Mucosa of descending colon (tissue), 3 donors: ENCODE measurements around the gene PXN. TPM values are rescaled to one million over a fixed set of nuclear protein-coding genes. Genes with fewer than 3 reads are reported as not detected.

Experiments
- ATAC-seq: fragments of 200-7000 bp; cut with Tn5 transposase; one replicate; pipeline ENCODE4 v1.9.1; 2020; ENCODE audit warnings: mild to moderate bottlenecking, moderate library complexity
- DNase-seq, 3 donors: peaks; one replicate each; pipeline ENCODE4 v3.0.0-alpha.2; 2020
- H3K36me3 ChIP-seq: fragments of 200-600 bp; one replicate; pipeline ENCODE4 v1.8.0; 2021; ENCODE audit warnings: low read depth, mild to moderate bottlenecking
- H3K4me1 ChIP-seq: fragments of 200-600 bp; one replicate; pipeline ENCODE4 v1.8.0; 2021; ENCODE audit warnings: low read depth, mild to moderate bottlenecking
- H3K4me3 ChIP-seq: fragments of 200-600 bp; one replicate; pipeline ENCODE4 v1.8.0; 2021; ENCODE audit warnings: mild to moderate bottlenecking
- H3K9me3 ChIP-seq: fragments of 200-600 bp; one replicate; pipeline ENCODE4 v1.8.0; 2021; ENCODE audit warnings: mild to moderate bottlenecking
- intact Hi-C, 2 donors: fragments of 100-400 bp; cut with DNase I in 1 of 2; cut with micrococcal nuclease in 1 of 2; formaldehyde crosslinking; loops; one replicate each; pipeline versions ENCODE4 v1.11.0 to v1.11.1; 2022; cut with DNase I, micrococcal nuclease
- total RNA-seq, 3 donors: library from RNA; stranded (reverse); fragmentation: NEBNext Ultra II Directional in 2 of 3; extraction: Animal tissue kit (Norgen Biotek cat#: 25700) in 2 of 3; gene quantifications; one replicate each; pipeline versions ENCODE4 v1.2.1 to v1.2.4, GENCODE V29; 2021 to 2023
- TF ChIP-seq, protein P1 (sequence below): fragments of 200-600 bp; IDR thresholded peaks from one replicate; pipeline ENCODE4 v1.8.0; 2022; ENCODE audit warnings: antibody characterized with exemption, mild to moderate bottlenecking
- donor health status: DM: no; HTN: no; CAD: no; lungs with moderate emphysema.
- donor health status: DM: no; HTN: no; CAD: no.
- donor health status: DM: no; HTN: yes; CAD: no.

Gene PXN
- total RNA-seq, 3 donors from 2014 or later = 117 to 167 (median 146) TPM

DNA sequence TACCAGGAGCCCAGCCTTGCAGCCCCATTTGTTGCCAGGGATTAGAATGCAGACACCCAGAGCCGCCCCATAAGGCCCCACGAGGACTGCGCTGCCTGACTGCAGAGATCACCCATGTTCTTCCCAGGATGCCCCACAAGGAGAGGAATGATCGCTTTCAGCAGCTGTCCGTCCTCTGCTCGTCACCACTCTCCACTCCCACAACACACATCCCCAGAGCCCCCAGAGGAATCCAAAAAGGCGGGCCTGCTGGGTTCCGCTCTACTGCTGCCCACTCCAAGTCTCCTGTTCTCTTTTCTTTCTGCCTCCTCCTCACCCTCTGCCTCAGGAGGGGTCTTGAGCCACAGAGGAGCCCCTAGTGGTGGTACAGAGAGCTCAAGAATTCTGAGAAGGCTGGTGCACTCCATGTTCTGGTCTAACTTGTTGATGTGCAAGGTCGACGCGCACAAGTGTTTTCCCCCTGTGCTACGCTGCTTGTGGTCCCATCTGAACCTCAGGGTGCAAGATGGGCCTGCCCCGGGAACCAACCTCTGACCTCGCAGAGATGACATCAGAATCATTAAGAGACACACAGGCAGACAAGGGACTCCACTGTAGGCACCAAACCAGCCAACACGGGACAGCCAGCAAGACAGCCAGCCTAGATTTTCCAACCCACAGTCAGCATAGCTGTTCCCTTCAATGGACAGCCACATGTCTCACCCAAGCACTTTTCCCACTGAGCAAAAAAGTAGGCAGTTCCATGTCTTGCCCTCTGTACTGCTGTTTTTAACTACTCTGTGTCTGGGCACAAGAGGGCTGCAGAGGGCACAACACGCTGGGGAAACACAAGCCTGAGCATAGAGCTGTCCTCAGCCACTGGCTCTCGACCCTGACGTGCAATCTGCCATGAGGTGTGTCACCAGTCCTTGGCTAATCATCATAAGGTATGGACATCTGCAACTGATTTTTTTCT, 29.9 kb downstream of the PXN start:
- Histone ChIP-seq H3K9me3 (no peaks in the 10 kb centered on the region), H3K36me3 (no peaks in the 10 kb centered on the region), H3K4me1 (peaks cover 59% of the 10 kb centered on the region), H3K4me3 (no peak overlapping the region)
- TF ChIP-seq, protein P1, sequence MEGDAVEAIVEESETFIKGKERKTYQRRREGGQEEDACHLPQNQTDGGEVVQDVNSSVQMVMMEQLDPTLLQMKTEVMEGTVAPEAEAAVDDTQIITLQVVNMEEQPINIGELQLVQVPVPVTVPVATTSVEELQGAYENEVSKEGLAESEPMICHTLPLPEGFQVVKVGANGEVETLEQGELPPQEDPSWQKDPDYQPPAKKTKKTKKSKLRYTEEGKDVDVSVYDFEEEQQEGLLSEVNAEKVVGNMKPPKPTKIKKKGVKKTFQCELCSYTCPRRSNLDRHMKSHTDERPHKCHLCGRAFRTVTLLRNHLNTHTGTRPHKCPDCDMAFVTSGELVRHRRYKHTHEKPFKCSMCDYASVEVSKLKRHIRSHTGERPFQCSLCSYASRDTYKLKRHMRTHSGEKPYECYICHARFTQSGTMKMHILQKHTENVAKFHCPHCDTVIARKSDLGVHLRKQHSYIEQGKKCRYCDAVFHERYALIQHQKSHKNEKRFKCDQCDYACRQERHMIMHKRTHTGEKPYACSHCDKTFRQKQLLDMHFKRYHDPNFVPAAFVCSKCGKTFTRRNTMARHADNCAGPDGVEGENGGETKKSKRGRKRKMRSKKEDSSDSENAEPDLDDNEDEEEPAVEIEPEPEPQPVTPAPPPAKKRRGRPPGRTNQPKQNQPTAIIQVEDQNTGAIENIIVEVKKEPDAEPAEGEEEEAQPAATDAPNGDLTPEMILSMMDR = no peak
- ATAC-seq (no peak), DNase-seq (no peak)
- intact Hi-C loops = no loop called here

DNA sequence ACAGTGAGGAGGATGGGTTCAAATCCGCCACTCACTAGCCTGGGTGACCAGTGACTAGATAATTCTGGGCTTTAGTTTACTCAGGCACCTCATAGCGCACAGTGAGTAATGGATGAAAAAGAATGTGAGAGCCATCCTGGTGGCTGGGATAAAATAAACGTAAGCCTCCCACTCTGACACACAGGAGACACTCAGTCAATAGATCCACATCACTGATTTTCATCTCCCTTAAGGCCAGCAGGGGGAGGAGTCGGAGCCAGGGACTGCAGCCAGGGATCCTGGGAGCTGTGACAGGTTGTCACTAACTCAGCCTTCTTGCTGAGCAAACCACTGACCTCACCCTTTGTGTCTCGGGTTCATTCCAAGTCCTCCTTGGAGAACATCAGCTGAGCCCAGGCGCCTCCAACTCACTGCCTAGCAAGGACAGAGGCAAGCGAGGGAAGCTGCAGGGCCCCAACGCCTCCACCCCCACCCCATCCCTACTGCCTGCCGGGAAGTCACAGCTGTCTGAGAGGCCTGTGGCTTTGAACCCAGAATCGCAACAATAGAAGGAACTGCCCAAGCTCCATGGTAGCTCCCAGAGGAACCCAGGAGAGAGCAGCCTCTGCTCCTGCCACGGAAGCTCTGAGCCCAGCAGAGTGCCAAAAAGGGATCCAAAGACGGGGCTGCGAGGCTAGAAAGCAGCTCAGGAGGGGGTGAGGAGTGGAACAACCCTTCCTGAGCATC, 30.7 kb downstream of the PXN start:
- Histone ChIP-seq H3K36me3 (no peaks in the 10 kb centered on the region), H3K4me1 (peaks cover 64% of the 10 kb centered on the region), H3K4me3 (no peak overlapping the region), H3K9me3 (no peaks in the 10 kb centered on the region)
- TF ChIP-seq, protein P1 = peak; percentile 33
- peak; percentile 74 to 83 (median 81) for DNase-seq
- ATAC-seq = peak; percentile 69
- intact Hi-C loops = no loop called here

DNA sequence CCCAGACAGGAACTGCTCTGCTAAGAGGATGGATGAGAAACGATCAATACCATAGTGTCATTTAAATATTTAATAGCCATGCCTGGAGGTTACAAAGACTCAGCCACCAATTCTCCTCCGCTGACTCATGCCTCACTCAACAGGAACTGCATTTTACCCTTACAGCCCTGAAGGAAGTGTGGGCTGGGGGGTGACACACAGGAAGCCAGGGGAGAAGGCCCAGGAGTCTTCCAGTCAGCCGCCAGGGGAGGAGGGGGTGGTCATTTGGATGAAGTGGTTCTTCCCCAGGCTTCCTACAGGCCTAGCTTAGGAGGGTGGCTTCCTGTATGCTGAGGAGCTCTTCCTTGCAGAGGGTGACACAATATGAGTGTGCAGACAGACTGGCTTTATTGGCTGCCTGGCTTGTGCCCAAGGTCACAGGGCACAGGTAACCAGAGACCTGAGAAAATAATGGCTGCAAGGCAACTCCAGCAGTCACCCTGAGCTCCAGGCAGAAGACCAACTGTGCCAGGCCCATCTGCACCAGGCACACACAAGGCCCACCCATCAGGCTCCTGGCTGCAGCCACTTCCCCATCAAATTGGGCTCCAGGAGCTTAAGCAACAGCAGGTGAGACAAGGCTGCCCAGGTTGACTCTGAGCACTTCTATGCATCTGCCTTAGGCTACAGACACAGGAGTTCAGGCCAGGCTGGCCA, 34.1 kb downstream of the PXN start:
- no peaks in the 10 kb centered on the region for H3K9me3 ChIP-seq
- DNase-seq = peak; percentile 55 to 78 (median 56)
- ATAC-seq = peak; percentile 51
- no peak overlapping the region for H3K4me3 ChIP-seq
- TF ChIP-seq, protein P1 = no peak
- intact Hi-C loops = no loop called here
- no peaks in the 10 kb centered on the region for H3K36me3 ChIP-seq
- peaks cover 70% of the 10 kb centered on the region for H3K4me1 ChIP-seq

DNA sequence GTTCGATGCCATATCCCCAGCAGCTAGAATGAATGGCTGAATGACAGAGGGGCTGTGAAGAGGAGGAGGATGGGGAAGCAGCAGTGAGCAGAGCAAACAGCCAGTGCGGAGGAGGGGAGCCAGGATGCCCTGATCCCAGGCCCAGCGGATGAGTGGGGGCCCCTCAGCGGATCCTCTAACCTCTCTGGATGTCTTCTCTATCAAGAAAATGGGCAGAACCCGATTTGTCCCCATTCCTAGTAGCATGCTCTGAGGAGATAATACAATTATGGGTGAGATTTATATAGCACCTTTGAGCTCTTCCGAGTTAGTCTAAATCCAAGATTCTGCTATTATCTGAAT, 34.6 kb downstream of the PXN start:
- TF ChIP-seq, protein P1 = no peak
- no peaks in the 10 kb centered on the region for H3K36me3 ChIP-seq
- H3K4me3 ChIP-seq = no peak overlapping the region
- no peak for ATAC-seq
- intact Hi-C loops = no loop called here
- H3K4me1 ChIP-seq = peaks cover 69% of the 10 kb centered on the region
- DNase-seq = no peak
- no peaks in the 10 kb centered on the region for H3K9me3 ChIP-seq

DNA sequence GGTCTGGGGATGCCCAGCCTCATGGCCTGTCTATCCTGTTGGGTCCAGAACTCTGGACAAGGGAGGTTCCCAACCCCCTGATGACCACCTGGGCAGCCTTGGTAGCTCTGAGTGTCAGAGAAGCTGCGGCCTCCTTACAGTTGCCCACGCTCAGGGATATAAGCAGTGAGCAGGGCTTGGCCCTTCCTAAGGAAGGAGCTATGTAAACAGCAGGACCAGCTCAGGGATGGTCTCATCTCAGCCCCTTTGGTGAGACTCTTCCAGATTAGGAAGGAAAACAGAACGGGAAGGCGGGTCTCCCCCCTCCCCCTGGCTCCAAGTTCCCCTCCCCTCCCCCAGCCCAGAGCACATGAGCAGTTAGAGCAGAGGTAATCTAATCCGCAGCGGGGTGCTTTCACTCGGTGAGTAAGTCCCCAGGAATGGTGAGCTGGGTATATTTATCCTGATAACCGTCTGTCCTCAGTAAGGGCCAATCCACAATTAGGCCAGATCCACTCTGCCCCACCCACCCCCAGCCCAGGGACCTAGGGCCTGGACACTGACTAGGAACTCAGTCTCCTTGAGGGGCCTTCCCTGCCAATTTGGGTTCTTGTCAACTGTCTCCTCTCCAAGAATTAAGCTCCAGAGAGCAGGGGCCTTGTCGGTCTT, 35.1 kb downstream of the PXN start:
- peak in 1 of 3 donors; percentile 57 for DNase-seq
- no peak for ATAC-seq

More for the DNA sequence above, 35.1 kb downstream of the PXN start:
- no peaks in the 10 kb centered on the region for H3K36me3 ChIP-seq
- H3K4me3 ChIP-seq = no peak overlapping the region
- TF ChIP-seq, protein P1 = no peak
- H3K9me3 ChIP-seq = no peaks in the 10 kb centered on the region
- H3K4me1 ChIP-seq = peaks cover 67% of the 10 kb centered on the region
- intact Hi-C loops = no loop called here
